Measurements from ENCODE around the gene C1orf74.

- TF ChIP-seq CTCF (IDR thresholded peaks at IDR 0.05) (no peak), MAX (IDR thresholded peaks at IDR 0.05; ENCODE audit: low read depth) (no peak), SMC3 (IDR thresholded peaks at IDR 0.05; ENCODE audit: low read depth, low read length) (no peak), RAD21 (IDR thresholded peaks at IDR 0.05; ENCODE audit: low read length) (no peak), POLR2AphosphoS5 (IDR thresholded peaks at IDR 0.05; ENCODE audit: low read depth, low read length) (no peak), YY1 (IDR thresholded peaks at IDR 0.05; ENCODE audit: low read depth) (no peak), MXI1 (IDR thresholded peaks at IDR 0.05; ENCODE audit: low read depth, low read length) (no peak), FOXM1 (IDR thresholded peaks at IDR 0.05; ENCODE audit: low read depth) (no peak), CHD2 (IDR thresholded peaks at IDR 0.05; ENCODE audit: low read length, partially characterized antibody) (no peak), EZH2phosphoT487 (IDR thresholded peaks at IDR 0.05; ENCODE audit: borderline replicate concordance, low read depth) (no peak), EP300 (IDR thresholded peaks at IDR 0.05; ENCODE audit: borderline replicate concordance in 1 of 2, low read depth in 1 of 2, low read length in 1 of 2) (no peak)
- TF ChIP-seq, protein P1, sequence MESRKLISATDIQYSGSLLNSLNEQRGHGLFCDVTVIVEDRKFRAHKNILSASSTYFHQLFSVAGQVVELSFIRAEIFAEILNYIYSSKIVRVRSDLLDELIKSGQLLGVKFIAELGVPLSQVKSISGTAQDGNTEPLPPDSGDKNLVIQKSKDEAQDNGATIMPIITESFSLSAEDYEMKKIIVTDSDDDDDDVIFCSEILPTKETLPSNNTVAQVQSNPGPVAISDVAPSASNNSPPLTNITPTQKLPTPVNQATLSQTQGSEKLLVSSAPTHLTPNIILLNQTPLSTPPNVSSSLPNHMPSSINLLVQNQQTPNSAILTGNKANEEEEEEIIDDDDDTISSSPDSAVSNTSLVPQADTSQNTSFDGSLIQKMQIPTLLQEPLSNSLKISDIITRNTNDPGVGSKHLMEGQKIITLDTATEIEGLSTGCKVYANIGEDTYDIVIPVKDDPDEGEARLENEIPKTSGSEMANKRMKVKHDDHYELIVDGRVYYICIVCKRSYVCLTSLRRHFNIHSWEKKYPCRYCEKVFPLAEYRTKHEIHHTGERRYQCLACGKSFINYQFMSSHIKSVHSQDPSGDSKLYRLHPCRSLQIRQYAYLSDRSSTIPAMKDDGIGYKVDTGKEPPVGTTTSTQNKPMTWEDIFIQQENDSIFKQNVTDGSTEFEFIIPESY (IDR thresholded peaks at IDR 0.05; ENCODE audit: borderline replicate concordance, low read depth): no peak
- TF ChIP-seq, protein P2, sequence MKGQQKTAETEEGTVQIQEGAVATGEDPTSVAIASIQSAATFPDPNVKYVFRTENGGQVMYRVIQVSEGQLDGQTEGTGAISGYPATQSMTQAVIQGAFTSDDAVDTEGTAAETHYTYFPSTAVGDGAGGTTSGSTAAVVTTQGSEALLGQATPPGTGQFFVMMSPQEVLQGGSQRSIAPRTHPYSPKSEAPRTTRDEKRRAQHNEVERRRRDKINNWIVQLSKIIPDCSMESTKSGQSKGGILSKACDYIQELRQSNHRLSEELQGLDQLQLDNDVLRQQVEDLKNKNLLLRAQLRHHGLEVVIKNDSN (IDR thresholded peaks at IDR 0.05; ENCODE audit: borderline replicate concordance, low read depth): no peak
Measured at GRCh38 chr1:209741889-209742288, 42.5 kb downstream of the C1orf74 start.
